ENCODE measurements around the gene INO80C.
"Not testable (repeated sequence)": the region's sequence is repeated elsewhere in the genome, so short reads cannot be mapped to it uniquely, and the experiment has no call there.

INO80C gene

GRCh38 chr18:35489913-35490490 lies 7.8 kb downstream of the INO80C start:
- no peak for FAIRE-seq
- DNase-seq (ENCODE audit: insufficient read length, low spot score), result no peak

GRCh38 chr18:35489281-35489680 lies 8.5 kb downstream of the INO80C start:
- DNase-seq (ENCODE audit: insufficient read length, low spot score); FAIRE-seq: not testable (repeated sequence)

GRCh38 chr18:35488396-35488795 lies 9.4 kb downstream of the INO80C start:
- not testable (repeated sequence) for FAIRE-seq

GRCh38 chr18:35487525-35487924 lies 10.2 kb downstream of the INO80C start:
- not testable (repeated sequence) for FAIRE-seq; DNase-seq (ENCODE audit: insufficient read length, low spot score)

More at GRCh38 chr18:35488396-35488795, 9.4 kb downstream of the INO80C start:
- DNase-seq (ENCODE audit: insufficient read length, low spot score), result not testable (repeated sequence)

- no peak for FAIRE-seq
- DNase-seq (ENCODE audit: insufficient read length, low spot score), result no peak
These were observed 11.9 kb downstream of the INO80C start for GRCh38 chr18:35485852-35486251.

- FAIRE-seq, result no peak
- DNase-seq (ENCODE audit: insufficient read length, low spot score), result no peak
These were observed 13.7 kb downstream of the INO80C start for GRCh38 chr18:35484034-35484433.

- no peak for DNase-seq (ENCODE audit: insufficient read length, low spot score)
- FAIRE-seq, result no peak
These were observed 15.8 kb downstream of the INO80C start for GRCh38 chr18:35481960-35482366.

GRCh38 chr18:35479911-35480586 lies 17.7 kb downstream of the INO80C start:
- FAIRE-seq, result no peak

GRCh38 chr18:35478520-35479435 lies 19.0 kb downstream of the INO80C start:
- FAIRE-seq (no peak), DNase-seq (ENCODE audit: insufficient read length, low spot score) (peak; percentile 24)

More at GRCh38 chr18:35479911-35480586, 17.7 kb downstream of the INO80C start:
- DNase-seq (ENCODE audit: insufficient read length, low spot score), result no peak

GRCh38 chr18:35477974-35478373 lies 19.8 kb downstream of the INO80C start:
- FAIRE-seq (no peak), DNase-seq (ENCODE audit: insufficient read length, low spot score) (no peak)

- DNase-seq (ENCODE audit: insufficient read length, low spot score) (no peak), FAIRE-seq (no peak)
These were observed 20.3 kb downstream of the INO80C start for GRCh38 chr18:35477497-35477896.

- FAIRE-seq, result no peak
- DNase-seq (ENCODE audit: insufficient read length, low spot score), result no peak
These were observed 22.9 kb downstream of the INO80C start for GRCh38 chr18:35474884-35475283.

GRCh38 chr18:35473562-35473961 lies 24.2 kb downstream of the INO80C start:
- FAIRE-seq, result no peak

GRCh38 chr18:35470435-35470834 lies 27.3 kb downstream of the INO80C start:
- no peak for DNase-seq (ENCODE audit: insufficient read length, low spot score)
- no peak for FAIRE-seq

More at GRCh38 chr18:35473562-35473961, 24.2 kb downstream of the INO80C start:
- no peak for DNase-seq (ENCODE audit: insufficient read length, low spot score)

- DNase-seq (ENCODE audit: insufficient read length, low spot score), result no peak
- FAIRE-seq, result no peak
These were observed 28.0 kb downstream of the INO80C start for GRCh38 chr18:35469725-35470124.

- FAIRE-seq (no peak), DNase-seq (ENCODE audit: insufficient read length, low spot score) (no peak)
These were observed 29.0 kb downstream of the INO80C start for GRCh38 chr18:35468711-35469110.

GRCh38 chr18:35467624-35468016 lies 30.1 kb downstream of the INO80C start:
- DNase-seq (ENCODE audit: insufficient read length, low spot score) (no peak), FAIRE-seq (no peak)

GRCh38 chr18:35466815-35467623 lies 30.7 kb downstream of the INO80C start:
- no peak for DNase-seq (ENCODE audit: insufficient read length, low spot score)
- no peak for FAIRE-seq

- DNase-seq (ENCODE audit: insufficient read length, low spot score) (no peak), FAIRE-seq (no peak)
These were observed 31.4 kb downstream of the INO80C start for GRCh38 chr18:35466334-35466733.

- DNase-seq (ENCODE audit: insufficient read length, low spot score) (no peak), FAIRE-seq (no peak)
These were observed 32.4 kb downstream of the INO80C start for GRCh38 chr18:35465329-35465728.
